Activated T-helper 2 cell treated with anti-CD3 and anti-CD28 coated beads, Interferon-gamma antibody, Interleukin-2, Interleukin-4, amounts not matched to agents 10 μg/mL and 5 μg/mL and 100 μg/mL, durations not matched to agents 14 hours and 24 hours and 36 hours (primary cell): ENCODE measurements around the gene CKAP2. TPM values are rescaled to one million over a fixed set of nuclear protein-coding genes. Genes with fewer than 3 reads are reported as not detected.
"Not testable (repeated sequence)": the region's sequence is repeated elsewhere in the genome, so short reads cannot be mapped to it uniquely, and the experiment has no call there.

ENCODE experiments used
- DNase-seq: peaks from one replicate; pipeline ENCODE4 v3.0.0; 2021; ENCODE audit warnings: low spot score
- H3K27ac Mint-ChIP-seq: one replicate; pipeline ENCODE4 v1.8.0; 2021; ENCODE audit warnings: mixed read lengths
- H3K27me3 Mint-ChIP-seq: one replicate; pipeline ENCODE4 v1.8.0; 2021; ENCODE audit warnings: low read depth, mixed read lengths
- H3K36me3 Mint-ChIP-seq: one replicate; pipeline ENCODE4 v1.8.0; 2021; ENCODE audit warnings: low read depth, mixed read lengths
- H3K4me1 Mint-ChIP-seq: one replicate; pipeline ENCODE4 v1.8.0; 2021; ENCODE audit warnings: low read depth, mixed read lengths
- H3K4me3 Mint-ChIP-seq: one replicate; pipeline ENCODE4 v1.8.0; 2021; ENCODE audit warnings: low read depth, mild to moderate bottlenecking, moderate library complexity, mixed read lengths
- H3K9me3 Mint-ChIP-seq: one replicate; pipeline ENCODE4 v1.8.0; 2021; ENCODE audit warnings: mixed read lengths
- intact Hi-C: fragments of 100-400 bp; cut with micrococcal nuclease; formaldehyde crosslinking; loops from one replicate; pipeline ENCODE4 v1.15.1; 2023
- total RNA-seq: library from RNA; stranded (reverse); gene quantifications from 2 replicates; pipeline ENCODE4 v1.2.3, GENCODE V29; 2022

Gene CKAP2
- 44.3 and 46.9 TPM in 2 replicates for total RNA-seq

GRCh38 chr13:52454820-52455676, at the start of gene CKAP2:
Gene CKAP2 (plus strand): TSS chr13:52455478. CDS start chr13:52455557, 79 bp downstream.
- Mint-ChIP-seq H3K27me3 (no peaks in the 10 kb centered on the region), H3K4me3 (peak within 1 kb of the TSS; percentile 94), H3K36me3 (peaks cover 31% of the 10 kb centered on the region), H3K9me3 (no peaks in the 10 kb centered on the region), H3K27ac (peak within 1 kb of the TSS; percentile 99), H3K4me1 (peaks cover 42% of the 10 kb centered on the region)
- intact Hi-C loops: loop anchor here (1.0 to 10.0 kb wide), 7 partner anchors 108 to 1003 kb away; partner anchors contain the start of genes ALG11, DHRS12, INTS6 and SUGT1
- DNase-seq: peak; percentile 93

- Mint-ChIP-seq H3K36me3 (peaks cover 3% of the 10 kb centered on the region), H3K27ac (no peak within 1 kb of the TSS), H3K9me3 (no peaks in the 10 kb centered on the region), H3K4me1 (peaks cover 14% of the 10 kb centered on the region), H3K4me3 (peak within 1 kb of the TSS; percentile 66), H3K27me3 (peaks cover 25% of the 10 kb centered on the region)
- no peak for DNase-seq
- intact Hi-C loops: no loop called here
These were observed 49.3 kb upstream of the CKAP2 start, which contains the start of gene THSD1 for GRCh38 chr13:52405767-52406494. Gene THSD1 (minus strand): TSS chr13:52406172. CDS start chr13:52402600, 3,572 bp downstream.

- Mint-ChIP-seq H3K9me3 (no peaks in the 10 kb centered on the region), H3K4me3 (peak overlapping the region; percentile 30), H3K36me3 (peaks cover 6% of the 10 kb centered on the region), H3K27ac (no peak overlapping the region), H3K4me1 (peaks cover 14% of the 10 kb centered on the region), H3K27me3 (peaks cover 25% of the 10 kb centered on the region)
- intact Hi-C loops: no loop called here
- DNase-seq: no peak
These were observed 48.6 kb upstream of the CKAP2 start for GRCh38 chr13:52406629-52407028.

GRCh38 chr13:52407436-52407835, 47.8 kb upstream of the CKAP2 start:
- H3K27ac Mint-ChIP-seq, intact Hi-C loops, H3K4me3 Mint-ChIP-seq, DNase-seq, H3K9me3 Mint-ChIP-seq: not testable (repeated sequence)
- H3K36me3 Mint-ChIP-seq: peaks cover 12% of the 10 kb centered on the region
- peaks cover 17% of the 10 kb centered on the region for H3K4me1 Mint-ChIP-seq
- H3K27me3 Mint-ChIP-seq: peaks cover 21% of the 10 kb centered on the region

GRCh38 chr13:52408071-52408658, 47.1 kb upstream of the CKAP2 start:
- H3K9me3 Mint-ChIP-seq, DNase-seq, H3K27ac Mint-ChIP-seq, H3K4me3 Mint-ChIP-seq, intact Hi-C loops: not testable (repeated sequence)
- peaks cover 15% of the 10 kb centered on the region for H3K27me3 Mint-ChIP-seq
- H3K4me1 Mint-ChIP-seq: peaks cover 17% of the 10 kb centered on the region
- H3K36me3 Mint-ChIP-seq: peaks cover 12% of the 10 kb centered on the region

GRCh38 chr13:52411629-52412028, 43.6 kb upstream of the CKAP2 start:
- no peaks in the 10 kb centered on the region for H3K27me3 Mint-ChIP-seq
- peaks cover 4% of the 10 kb centered on the region for H3K4me1 Mint-ChIP-seq
- peak overlapping the region; percentile 51 for H3K27ac Mint-ChIP-seq

GRCh38 chr13:52412128-52412527, 43.1 kb upstream of the CKAP2 start:
- no peak for DNase-seq
- no peaks in the 10 kb centered on the region for H3K9me3 Mint-ChIP-seq
- peaks cover 4% of the 10 kb centered on the region for H3K4me1 Mint-ChIP-seq
- H3K4me3 Mint-ChIP-seq: no peak overlapping the region
- peak overlapping the region; percentile 51 for H3K27ac Mint-ChIP-seq
- intact Hi-C loops: loop anchor here (5.0 kb wide), 1 partner anchor 35 kb away; no protein-coding TSS in a partner anchor
- no peaks in the 10 kb centered on the region for H3K27me3 Mint-ChIP-seq
- H3K36me3 Mint-ChIP-seq: peaks cover 42% of the 10 kb centered on the region

More at GRCh38 chr13:52411629-52412028, 43.6 kb upstream of the CKAP2 start:
- intact Hi-C loops: loop anchor here (5.0 kb wide), 1 partner anchor 36 kb away; no protein-coding TSS in a partner anchor
- no peaks in the 10 kb centered on the region for H3K9me3 Mint-ChIP-seq
- peaks cover 38% of the 10 kb centered on the region for H3K36me3 Mint-ChIP-seq
- no peak for DNase-seq
- H3K4me3 Mint-ChIP-seq: no peak overlapping the region

- H3K4me1 Mint-ChIP-seq: peaks cover 4% of the 10 kb centered on the region
- intact Hi-C loops: loop anchor here (5.0 kb wide), 1 partner anchor 33 kb away; no protein-coding TSS in a partner anchor
- DNase-seq: no peak
- no peak overlapping the region for H3K4me3 Mint-ChIP-seq
- H3K9me3 Mint-ChIP-seq: no peaks in the 10 kb centered on the region
- H3K27me3 Mint-ChIP-seq: no peaks in the 10 kb centered on the region
- H3K27ac Mint-ChIP-seq: no peak overlapping the region
- H3K36me3 Mint-ChIP-seq: peaks cover 54% of the 10 kb centered on the region
These were observed 41.2 kb upstream of the CKAP2 start for GRCh38 chr13:52414051-52414450.

GRCh38 chr13:52414963-52415362, 40.3 kb upstream of the CKAP2 start:
- H3K36me3 Mint-ChIP-seq: peaks cover 61% of the 10 kb centered on the region
- no peaks in the 10 kb centered on the region for H3K9me3 Mint-ChIP-seq
- H3K4me1 Mint-ChIP-seq: peaks cover 4% of the 10 kb centered on the region
- no peak for DNase-seq
- no peaks in the 10 kb centered on the region for H3K27me3 Mint-ChIP-seq
- H3K27ac Mint-ChIP-seq: no peak overlapping the region
- no peak overlapping the region for H3K4me3 Mint-ChIP-seq
- intact Hi-C loops: loop anchor here (5.0 kb wide), 1 partner anchor 32 kb away; no protein-coding TSS in a partner anchor

- DNase-seq: no peak
- Mint-ChIP-seq H3K4me1 (peaks cover 4% of the 10 kb centered on the region), H3K27ac (no peak overlapping the region), H3K9me3 (no peaks in the 10 kb centered on the region), H3K36me3 (peaks cover 66% of the 10 kb centered on the region), H3K4me3 (no peak overlapping the region), H3K27me3 (no peaks in the 10 kb centered on the region)
- intact Hi-C loops: no loop called here
These were observed 36.2 kb upstream of the CKAP2 start for GRCh38 chr13:52419080-52419479.

- Mint-ChIP-seq H3K27ac (no peak overlapping the region), H3K4me3 (no peak overlapping the region), H3K36me3 (peaks cover 61% of the 10 kb centered on the region), H3K4me1 (peaks cover 2% of the 10 kb centered on the region), H3K27me3 (no peaks in the 10 kb centered on the region), H3K9me3 (no peaks in the 10 kb centered on the region)
- DNase-seq: no peak
- intact Hi-C loops: no loop called here
These were observed 34.1 kb upstream of the CKAP2 start for GRCh38 chr13:52421216-52421615.

- intact Hi-C loops: no loop called here
- H3K27ac Mint-ChIP-seq: no peak overlapping the region
- H3K9me3 Mint-ChIP-seq: no peaks in the 10 kb centered on the region
- H3K4me1 Mint-ChIP-seq: no peaks in the 10 kb centered on the region
- DNase-seq: no peak
- H3K27me3 Mint-ChIP-seq: no peaks in the 10 kb centered on the region
- H3K4me3 Mint-ChIP-seq: no peak overlapping the region
- peaks cover 51% of the 10 kb centered on the region for H3K36me3 Mint-ChIP-seq
These were observed 27.0 kb upstream of the CKAP2 start for GRCh38 chr13:52428295-52428694.
